A673 (cell line): Measurements from ENCODE around the gene HECTD4.

Experiments
- EZH2 ChIP-seq: fragments of 200-600 bp; sonication (generic); IDR thresholded peaks from 2 replicates; pipeline ENCODE4 v1.6.1; 2017; ENCODE audit warnings: borderline replicate concordance, low read depth, mild to moderate bottlenecking, mixed read lengths, antibody characterized with exemption, low read length; ENCODE audit not compliant: poor library complexity, severe bottlenecking
- TF ChIP-seq, protein P1 (sequence below): fragments of 300-800, 200-600 bp; sonication (generic); conservative IDR thresholded peaks from 2 replicates; pipeline ENCODE4 v1.5.1; 2017; ENCODE audit warnings: low read depth, mild to moderate bottlenecking, antibody characterized with exemption, low read length, moderate library complexity, mixed read lengths

GRCh38 chr12:112256780-112257179 is 125.5 kb downstream of the HECTD4 start:
- TF ChIP-seq, protein P1, sequence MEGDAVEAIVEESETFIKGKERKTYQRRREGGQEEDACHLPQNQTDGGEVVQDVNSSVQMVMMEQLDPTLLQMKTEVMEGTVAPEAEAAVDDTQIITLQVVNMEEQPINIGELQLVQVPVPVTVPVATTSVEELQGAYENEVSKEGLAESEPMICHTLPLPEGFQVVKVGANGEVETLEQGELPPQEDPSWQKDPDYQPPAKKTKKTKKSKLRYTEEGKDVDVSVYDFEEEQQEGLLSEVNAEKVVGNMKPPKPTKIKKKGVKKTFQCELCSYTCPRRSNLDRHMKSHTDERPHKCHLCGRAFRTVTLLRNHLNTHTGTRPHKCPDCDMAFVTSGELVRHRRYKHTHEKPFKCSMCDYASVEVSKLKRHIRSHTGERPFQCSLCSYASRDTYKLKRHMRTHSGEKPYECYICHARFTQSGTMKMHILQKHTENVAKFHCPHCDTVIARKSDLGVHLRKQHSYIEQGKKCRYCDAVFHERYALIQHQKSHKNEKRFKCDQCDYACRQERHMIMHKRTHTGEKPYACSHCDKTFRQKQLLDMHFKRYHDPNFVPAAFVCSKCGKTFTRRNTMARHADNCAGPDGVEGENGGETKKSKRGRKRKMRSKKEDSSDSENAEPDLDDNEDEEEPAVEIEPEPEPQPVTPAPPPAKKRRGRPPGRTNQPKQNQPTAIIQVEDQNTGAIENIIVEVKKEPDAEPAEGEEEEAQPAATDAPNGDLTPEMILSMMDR = no peak
- TF ChIP-seq EZH2 = no peak
